Lower leg skin (tissue), 3 donors: ENCODE measurements around the gene PDXK.

Experiments
- CTCF ChIP-seq, 3 donors: fragments of 450-650 bp; IDR thresholded peaks; one replicate each; pipeline ENCODE4 v1.5.1; 2016; ENCODE audit warnings: antibody characterized with exemption in 3 of 3, mild to moderate bottlenecking in 3 of 3, moderate library complexity in 2 of 3
- POLR2A ChIP-seq, 2 donors: fragments of 450-650 bp; IDR thresholded peaks; one replicate each; pipeline ENCODE4 v1.6.1; 2016 to 2017; ENCODE audit warnings: antibody characterized with exemption in 2 of 2, mild to moderate bottlenecking in 1 of 2, moderate library complexity in 1 of 2

- no peak for TF ChIP-seq POLR2A (IDR thresholded peaks at IDR 0.05)
- no peak for TF ChIP-seq CTCF (IDR thresholded peaks at IDR 0.05)
These were observed 12.5 kb downstream of the PDXK start for GRCh38 chr21:43731476-43731875.
